HG03066 (cell line): ENCODE results near the gene HADH.
"Not testable (repeated sequence)": the region's sequence is repeated elsewhere in the genome, so short reads cannot be mapped to it uniquely, and the experiment has no call there.

Experiments used
- ATAC-seq: cut with Tn5 transposase; IDR thresholded peaks from one replicate; pipeline ENCODE4 v1.9.1; 2021; ENCODE audit warnings: low read depth; ENCODE audit not compliant: unreplicated experiment

HADH gene

DNA sequence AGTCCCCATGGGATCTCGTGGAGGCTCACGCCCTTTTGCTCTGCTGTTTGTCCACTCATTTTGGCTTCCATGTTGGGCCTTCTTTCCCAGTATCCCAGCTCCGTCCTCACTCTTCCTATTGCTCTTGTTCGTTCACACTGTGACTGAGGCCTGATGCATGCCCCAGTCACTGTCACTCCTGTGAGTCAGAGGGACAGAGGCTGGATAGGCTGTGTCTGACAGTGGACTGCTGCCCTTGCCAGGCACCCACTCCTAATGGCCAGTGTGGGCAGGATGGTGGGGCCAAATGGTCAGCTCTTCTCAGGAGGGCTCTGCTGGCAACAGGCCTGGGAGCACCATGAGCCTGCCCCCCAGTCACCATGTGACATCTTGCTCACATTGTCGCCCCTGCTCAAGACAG, 40.0 kb downstream of the HADH start:
- ATAC-seq = no peak

- peak; percentile 96 for ATAC-seq
Measured at GRCh38 chr4:108030332-108030731, 40.6 kb downstream of the HADH start.

DNA sequence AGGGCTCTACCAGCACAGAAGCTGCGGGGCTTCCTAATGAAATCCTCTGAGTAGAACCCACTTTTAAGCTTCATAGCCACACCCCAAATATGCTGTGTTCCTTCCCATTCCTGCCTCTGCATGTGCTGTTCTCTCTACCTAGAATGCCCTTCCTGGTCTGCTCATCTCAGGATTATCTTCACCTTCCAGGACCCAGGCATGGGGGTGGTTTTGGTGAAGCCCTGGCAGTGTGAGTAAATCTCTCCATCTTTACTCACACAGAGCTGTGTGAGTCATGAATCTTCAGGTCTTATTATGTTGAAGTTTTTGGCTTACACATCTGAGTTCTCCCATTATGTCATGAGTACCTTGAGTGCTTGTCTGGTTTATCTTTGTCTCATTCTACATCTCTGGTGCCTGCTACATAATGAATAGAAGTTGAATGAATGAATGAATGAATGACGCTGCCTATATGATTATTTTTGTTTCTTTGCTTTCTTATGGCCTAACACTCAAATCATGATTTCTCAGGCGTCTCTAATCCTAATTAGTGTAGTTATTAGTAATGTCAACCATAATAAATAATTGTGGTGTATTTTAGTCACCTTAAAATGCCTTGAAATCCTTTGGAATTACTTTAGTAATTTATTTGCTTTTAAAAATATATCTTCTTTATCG, 41.9 kb downstream of the HADH start:
- ATAC-seq = no peak

GRCh38 chr4:108033348-108033747, 43.7 kb downstream of the HADH start:
- no peak for ATAC-seq

- no peak for ATAC-seq
Measured at GRCh38 chr4:108034565-108034964, 44.9 kb downstream of the HADH start.

DNA sequence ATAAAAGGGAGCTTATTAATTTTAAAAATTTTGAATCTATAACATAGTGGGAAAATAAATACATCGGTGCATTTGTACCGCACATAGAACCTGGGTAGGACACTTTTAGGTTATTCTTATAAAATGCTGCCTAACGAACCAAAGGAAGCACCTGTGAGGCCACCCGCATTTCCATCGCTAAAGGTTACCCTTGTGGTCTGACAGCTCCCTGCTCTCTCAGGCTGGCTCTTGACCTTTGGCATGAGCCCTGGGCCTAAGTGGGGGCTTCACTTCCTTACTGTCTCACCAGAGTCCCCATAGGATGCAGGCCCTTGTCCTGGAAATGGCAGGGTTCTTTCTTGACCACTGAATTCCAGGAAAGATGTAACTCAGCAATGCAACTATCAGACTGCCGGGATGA, 46.0 kb downstream of the HADH start:
- peak; percentile 34 for ATAC-seq

- peak; percentile 92 for ATAC-seq
Measured at GRCh38 chr4:108036213-108036612, 46.5 kb downstream of the HADH start.

- no peak for ATAC-seq
Measured at GRCh38 chr4:108037884-108038283, 48.2 kb downstream of the HADH start.

GRCh38 chr4:108042927-108043326, 53.2 kb downstream of the HADH start:
- no peak for ATAC-seq

DNA sequence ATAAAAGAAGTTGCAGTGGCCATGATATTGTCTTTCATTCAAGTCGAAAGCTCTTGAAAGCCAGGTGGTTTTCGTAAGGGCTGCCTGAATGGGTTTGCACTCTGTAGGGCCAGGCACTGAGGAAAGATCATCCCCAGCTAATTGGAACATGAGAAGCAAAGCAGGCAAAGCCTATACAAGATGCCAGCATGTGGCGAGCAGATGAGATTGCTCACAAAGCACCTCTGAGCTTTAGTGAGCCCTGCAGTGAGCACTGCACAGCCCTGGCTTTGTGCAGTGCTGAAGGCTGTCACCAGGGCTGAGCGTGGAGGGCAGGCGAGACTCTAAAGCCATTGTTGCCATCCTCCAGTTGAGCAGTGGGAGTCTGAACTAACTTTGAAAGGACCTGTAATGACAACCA, 53.8 kb downstream of the HADH start:
- no peak for ATAC-seq

GRCh38 chr4:108044951-108045686, 55.4 kb downstream of the HADH start:
- ATAC-seq = no peak

- ATAC-seq = no peak
Measured at GRCh38 chr4:108045687-108046024, 56.0 kb downstream of the HADH start.

- no peak for ATAC-seq
Measured at GRCh38 chr4:108047199-108047598, 57.5 kb downstream of the HADH start.

DNA sequence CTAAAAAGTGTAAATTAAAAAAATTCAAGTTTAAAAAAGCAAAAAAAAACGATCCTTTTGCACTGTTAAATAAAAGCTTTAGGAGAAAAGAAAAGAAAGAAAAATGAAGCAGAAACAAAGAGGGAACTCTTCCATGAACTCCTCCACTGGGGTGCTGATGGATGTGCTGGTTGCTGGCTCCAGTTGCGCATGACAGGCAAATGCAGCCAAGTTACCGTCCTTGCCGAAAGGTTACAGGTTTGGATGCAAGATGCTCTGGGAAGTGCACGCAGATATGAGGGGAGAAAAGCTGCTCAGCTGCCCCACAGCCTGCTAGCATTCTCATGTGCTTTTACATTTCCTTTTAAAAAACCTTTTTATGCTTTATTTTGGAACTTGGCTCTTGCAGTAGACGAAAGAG, 58.5 kb downstream of the HADH start:
- ATAC-seq = no peak

- ATAC-seq = no peak
Measured at GRCh38 chr4:108048997-108049396, 59.3 kb downstream of the HADH start.

- ATAC-seq = no peak
Measured at GRCh38 chr4:108049406-108049805, 59.7 kb downstream of the HADH start.

DNA sequence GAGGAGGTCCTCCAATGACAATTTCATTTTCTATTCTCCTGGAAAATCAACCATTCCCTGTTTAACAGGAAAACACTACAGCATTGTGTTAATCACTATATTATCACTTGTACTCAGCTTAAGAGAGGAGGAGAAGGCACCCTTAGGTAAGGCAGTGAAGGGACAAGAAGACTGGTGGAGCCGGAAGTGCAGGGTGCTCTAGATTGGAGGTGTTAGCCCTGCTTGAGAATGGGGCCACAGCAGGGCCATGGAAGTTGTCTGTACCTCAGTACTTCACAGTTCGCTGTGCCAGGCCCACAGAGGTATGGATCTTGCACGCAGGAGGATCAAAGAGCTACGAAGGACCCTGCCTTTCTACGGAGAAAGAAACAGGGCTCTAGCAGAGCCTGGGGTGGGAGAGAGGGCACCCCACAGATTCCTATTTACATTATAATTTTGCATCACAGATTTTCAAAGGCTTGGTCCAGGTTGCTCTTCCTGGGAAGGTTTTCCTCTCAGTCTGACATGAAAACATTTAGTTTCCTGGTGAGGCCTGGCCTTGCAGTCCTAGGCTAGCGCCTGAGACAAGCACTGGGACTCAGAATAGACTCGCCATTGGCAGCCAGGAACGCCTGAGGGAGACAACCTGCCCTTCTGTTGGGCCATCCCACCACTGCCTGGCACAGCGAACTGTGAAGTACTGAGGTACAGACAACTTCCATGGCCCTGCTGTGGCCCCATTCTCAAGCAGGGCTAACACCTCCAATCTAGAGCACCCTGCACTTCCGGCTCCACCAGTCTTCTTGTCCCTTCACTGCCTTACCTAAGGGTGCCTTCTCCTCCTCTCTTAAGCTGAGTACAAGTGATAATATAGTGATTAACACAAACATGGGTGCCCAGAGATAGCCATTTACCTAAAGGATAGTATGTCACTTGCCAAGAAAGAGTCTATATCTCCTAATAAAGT, 60.8 kb downstream of the HADH start:
- ATAC-seq = not testable (repeated sequence)

- ATAC-seq = no peak
Measured at GRCh38 chr4:108051343-108051742, 61.7 kb downstream of the HADH start.

GRCh38 chr4:108052558-108053120, 63.0 kb downstream of the HADH start:
- no peak for ATAC-seq

DNA sequence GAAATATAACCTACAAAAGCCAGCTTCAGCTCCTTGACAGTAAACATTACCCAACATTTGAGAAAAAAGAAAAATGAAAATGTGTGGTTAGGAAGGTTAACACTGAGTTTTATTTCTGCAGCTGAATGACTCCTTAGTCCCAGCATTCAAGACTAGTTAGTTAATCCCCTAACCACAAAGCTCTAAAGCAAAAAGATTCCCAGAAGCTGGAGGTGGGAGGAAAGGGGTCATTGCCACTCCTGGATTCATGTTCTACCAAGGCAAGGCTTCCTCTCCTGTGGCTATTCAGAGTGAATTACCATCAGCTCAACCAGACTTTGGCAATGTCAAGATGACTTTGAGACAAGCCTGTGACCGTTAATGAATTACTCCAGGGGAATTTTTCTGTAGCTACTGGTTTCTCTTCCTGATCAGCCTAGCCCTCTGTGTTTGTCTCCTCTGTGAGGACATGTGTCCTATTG, 63.6 kb downstream of the HADH start:
- ATAC-seq = peak; percentile 86
